Stimulated activated CD8-positive, alpha-beta memory T cell treated with anti-CD3 and anti-CD28 coated beads, Interleukin-15, amount 100 ng/mL, for 48 hours (primary cell): ENCODE results near the gene DDX1.
A peak's percentile ranks its signal among the peaks of the same experiment; 100 is the strongest.

Source experiments
- DNase-seq, 2 donors: peaks; one replicate each; pipeline ENCODE4 v3.0.0-alpha.2; 2020; ENCODE audit warnings: low read depth in 2 of 2

The DDX1 gene

GRCh38 chr2:15562354-15563031 lies 29.2 kb upstream of the DDX1 start:
- no peak for DNase-seq

- DNase-seq = no peak
Measured at GRCh38 chr2:15563227-15564100, 28.2 kb upstream of the DDX1 start.

- no peak for DNase-seq
Measured at GRCh38 chr2:15565392-15565791, 26.3 kb upstream of the DDX1 start.

DNA sequence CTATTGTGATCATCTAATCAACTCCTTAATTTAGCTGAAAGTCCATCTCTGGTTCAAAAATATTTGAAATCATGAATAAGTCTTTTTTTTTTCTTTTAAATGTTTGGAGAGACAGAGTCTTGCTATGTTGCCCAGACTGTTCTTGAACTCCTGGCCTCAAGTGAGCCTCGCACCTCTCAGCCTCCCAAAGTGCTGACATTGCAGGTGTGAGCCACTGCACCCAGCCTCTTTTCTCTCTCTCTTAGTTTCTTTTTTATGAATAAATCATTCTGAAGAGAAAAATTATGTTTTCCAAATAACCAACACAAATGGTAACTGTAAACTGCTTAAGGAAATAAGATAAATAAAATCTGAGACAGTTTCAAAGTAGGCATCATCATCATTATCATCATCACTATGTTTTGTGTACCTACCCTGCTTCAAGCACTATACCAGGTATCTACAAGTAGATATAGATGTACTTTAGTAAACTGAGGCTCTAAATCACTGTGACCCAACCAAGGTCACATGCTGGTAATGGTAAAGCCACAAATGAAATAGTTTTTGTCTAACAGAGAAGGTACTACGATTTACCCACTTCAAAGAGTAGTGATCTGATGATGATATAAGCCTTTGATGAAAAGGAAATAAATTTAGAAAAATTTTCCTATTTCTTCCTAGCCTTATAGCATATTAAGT lies 25.5 kb upstream of the DDX1 start:
- DNase-seq = no peak

- no peak for DNase-seq
Measured at GRCh38 chr2:15566912-15567311, 24.8 kb upstream of the DDX1 start.

- no peak for DNase-seq
Measured at GRCh38 chr2:15568874-15569273, 22.8 kb upstream of the DDX1 start.

GRCh38 chr2:15570104-15570503 lies 21.6 kb upstream of the DDX1 start:
- no peak for DNase-seq

GRCh38 chr2:15571729-15572128 lies 19.9 kb upstream of the DDX1 start:
- DNase-seq = no peak

DNA sequence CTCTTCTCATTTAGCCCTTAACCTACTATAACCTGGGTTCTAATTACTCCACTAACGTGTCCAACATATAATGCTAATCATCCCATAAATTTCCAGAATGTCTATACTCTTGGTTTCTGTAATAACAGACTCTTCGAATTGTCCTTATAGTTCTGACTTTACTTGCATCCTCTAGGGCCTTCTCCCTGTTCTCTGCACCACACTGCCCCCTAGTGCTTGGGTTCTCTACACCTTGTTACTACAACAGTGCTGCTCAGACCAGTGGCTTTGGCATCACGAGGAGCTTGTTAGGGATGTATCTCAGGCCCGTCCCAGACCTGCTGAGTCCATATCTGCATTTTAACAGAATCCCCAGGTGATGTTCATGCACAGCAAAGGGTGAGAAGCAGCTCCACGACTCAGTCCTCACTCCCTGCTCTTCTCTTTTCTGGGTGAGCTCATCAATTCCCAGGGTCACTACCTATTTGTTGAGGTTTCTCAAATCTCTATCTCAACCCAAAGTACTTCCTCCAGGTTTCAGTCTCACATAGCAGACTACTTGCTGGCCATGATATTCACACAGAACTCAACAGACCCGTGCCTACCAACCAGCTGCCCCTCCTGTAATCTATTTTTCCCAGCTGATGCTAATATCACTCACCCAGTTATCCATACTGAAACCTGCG lies 14.5 kb upstream of the DDX1 start:
- peak; percentile 67 to 68 for DNase-seq

DNA sequence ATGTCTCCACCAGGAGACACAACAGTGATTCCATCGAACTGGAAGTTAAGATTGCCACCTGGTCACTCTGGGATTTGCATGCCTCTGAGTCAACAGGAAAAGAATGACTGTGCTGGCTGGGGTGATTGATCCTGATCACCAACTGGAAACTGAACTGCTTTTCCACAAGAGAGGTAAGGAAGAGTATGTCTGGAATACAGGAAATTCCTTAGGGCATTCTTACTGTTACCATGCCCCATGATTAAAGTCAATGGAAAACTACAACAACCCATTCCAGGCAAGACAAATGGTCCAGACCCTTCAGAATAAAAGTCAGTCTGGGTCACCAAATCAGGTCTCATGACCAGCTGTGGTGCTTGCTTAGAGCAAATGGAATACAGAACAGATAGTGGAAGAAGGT lies 12.0 kb upstream of the DDX1 start:
- DNase-seq = no peak

DNA sequence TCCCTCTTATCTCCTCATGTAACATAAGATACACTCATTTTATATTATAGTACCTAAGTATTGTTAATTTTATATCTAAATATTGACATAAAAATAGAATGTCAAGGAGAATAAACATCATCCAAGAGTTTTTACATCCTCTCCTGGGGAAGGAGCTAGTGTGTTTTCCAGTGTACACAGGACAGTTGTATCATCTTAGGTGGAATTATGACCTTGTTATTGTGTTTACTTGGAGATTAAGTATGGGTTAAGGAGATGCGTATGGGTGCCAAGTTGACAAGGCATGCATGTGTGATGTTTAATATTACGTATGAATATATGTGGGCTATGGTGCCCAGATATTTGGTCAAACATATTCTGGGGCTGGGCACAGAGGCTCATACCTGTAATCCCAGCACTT lies 11.2 kb upstream of the DDX1 start:
- DNase-seq = no peak

DNA sequence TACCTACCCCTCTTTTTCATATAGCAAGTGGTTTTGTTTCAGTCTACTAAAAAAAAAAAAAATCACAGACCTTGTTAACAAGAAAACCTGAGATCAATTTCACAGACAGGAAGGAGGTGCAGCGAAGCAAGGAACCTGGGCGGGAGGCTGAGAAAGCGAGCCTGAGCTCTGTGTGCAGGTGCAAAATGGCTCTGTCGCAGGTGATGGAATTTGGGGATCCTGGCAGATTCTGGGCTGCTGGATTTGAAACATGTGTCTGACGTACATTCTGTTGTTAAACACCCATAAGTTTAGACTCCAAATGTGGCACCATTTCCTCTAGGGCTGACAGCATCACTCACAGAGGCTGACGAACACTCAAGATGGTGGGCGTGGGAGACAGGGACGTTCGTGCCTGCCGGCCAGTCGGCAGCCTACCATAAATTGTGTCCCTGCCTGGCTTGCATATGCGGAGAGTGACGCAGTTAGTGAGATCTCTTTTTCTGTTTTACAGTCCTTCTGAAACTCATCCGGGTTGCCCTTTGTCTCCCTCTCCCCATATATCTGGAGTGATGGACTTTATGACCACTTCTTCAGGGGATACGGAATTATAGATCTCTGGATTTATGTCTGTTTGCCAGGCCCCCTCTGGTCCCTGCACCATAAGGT lies 8.8 kb upstream of the DDX1 start:
- no peak for DNase-seq

- no peak for DNase-seq
Measured at GRCh38 chr2:15583826-15584225, 7.8 kb upstream of the DDX1 start.

DNA sequence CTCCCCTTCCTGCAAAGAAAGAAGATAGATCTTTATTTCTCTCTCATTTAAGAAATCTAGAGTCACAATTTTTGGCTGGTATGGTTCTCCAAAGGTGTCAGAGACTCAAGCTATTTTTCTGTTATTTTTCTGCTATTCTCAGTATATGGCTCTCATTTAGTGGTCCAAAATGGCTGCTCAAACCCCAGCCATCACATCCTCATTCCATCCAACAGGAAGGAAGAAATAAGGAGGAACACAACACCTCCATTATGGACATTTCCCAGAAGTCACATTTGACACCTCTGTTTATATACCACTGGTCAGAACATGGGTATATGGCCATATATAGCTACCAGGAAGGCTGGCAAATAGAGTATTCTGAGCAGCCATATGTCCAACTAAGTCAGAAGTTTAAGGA lies 7.4 kb upstream of the DDX1 start:
- no peak for DNase-seq

DNA sequence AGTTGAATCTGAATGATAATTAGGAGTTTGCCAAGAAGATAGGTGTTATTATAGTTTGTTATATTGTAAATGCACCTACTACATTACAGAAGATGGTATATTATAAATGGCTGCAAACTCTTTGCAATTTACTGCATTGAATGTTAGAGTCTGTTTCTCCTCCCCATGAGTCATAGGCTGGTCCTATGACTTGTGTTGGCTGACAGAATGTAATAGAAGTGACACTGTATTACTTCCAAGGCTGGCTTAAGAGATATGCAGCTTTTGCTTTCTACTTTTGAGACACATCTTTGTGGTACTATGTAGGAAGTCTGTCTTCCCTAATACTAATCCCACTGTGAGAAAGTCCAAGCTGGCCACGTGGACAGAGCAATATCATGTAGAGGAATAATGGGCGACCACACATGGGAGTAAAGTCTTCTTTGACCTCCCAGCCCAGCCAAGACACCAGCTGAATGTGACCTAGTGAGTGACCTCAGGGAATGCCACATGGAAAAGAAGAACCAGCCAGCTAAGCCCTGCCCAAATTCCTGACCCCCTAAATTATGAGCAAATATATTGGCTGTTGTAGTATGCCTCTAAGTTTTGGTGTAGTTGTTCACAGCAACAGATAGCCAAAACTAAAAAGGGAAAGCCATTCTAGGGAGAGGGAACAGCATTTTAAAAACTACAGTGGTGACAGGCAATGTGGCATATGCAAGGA lies 6.8 kb upstream of the DDX1 start:
- no peak for DNase-seq

DNA sequence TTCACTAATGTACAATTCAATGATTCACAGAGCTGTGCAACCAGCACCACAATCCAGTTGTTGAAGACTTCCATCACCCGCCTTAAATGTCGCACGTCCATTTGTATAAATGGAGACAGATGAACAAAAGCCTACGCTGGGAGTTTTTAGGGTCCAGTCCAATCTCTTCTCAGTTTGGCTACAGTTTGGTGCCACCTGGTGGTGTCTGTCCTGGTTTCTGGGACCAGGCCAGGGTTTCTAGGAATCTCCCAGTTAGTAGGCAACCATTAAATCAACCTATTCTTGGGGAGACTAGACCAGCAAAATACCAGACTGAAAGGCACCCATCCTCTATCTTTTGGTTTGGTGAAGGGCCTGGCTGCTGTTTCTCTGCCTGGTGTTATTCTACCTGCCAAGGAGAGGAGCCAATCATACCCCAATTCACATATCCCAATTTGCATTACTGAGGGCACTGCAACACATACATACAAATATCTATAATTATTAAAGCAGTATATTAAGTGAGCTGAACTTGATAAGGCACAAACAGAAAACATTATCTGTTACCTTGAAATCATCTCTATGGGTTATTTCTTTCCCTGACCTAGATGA lies 3.2 kb upstream of the DDX1 start:
- no peak for DNase-seq

DNA sequence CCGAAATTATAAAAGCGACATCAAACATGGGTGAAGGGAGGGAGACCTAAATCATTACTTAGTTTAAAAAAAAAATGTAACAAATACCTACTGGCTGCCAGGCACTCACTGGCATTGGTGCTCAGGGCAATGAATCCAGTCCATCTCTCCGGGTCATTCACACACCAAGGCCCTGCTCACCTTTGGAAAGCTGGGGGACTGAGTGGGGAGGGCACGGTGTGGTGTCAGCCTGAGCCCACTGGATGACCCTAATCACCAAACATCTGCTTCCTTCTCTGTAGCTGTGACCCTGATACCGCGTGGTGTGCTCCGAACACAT lies 336 bp upstream of the DDX1 start:
- no peak for DNase-seq

DNA sequence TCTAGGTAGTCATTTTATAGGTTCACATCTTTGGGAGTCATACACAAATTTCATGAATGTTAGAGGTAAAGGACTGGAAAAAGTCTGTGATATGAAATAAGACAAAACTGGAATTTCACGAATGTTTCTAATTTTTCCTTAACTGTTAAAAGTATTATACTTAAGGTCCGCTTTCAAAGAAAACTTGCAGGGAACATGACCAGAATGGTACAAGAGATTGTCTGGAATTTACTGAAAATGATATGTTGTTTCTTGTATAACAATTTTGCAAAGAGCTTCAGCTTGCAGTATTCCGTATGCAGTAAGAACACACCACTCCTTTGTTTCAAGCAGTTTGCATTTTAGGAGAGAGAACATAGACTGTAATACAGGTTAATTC lies 1.6 kb downstream of the DDX1 start:
- no peak for DNase-seq

DNA sequence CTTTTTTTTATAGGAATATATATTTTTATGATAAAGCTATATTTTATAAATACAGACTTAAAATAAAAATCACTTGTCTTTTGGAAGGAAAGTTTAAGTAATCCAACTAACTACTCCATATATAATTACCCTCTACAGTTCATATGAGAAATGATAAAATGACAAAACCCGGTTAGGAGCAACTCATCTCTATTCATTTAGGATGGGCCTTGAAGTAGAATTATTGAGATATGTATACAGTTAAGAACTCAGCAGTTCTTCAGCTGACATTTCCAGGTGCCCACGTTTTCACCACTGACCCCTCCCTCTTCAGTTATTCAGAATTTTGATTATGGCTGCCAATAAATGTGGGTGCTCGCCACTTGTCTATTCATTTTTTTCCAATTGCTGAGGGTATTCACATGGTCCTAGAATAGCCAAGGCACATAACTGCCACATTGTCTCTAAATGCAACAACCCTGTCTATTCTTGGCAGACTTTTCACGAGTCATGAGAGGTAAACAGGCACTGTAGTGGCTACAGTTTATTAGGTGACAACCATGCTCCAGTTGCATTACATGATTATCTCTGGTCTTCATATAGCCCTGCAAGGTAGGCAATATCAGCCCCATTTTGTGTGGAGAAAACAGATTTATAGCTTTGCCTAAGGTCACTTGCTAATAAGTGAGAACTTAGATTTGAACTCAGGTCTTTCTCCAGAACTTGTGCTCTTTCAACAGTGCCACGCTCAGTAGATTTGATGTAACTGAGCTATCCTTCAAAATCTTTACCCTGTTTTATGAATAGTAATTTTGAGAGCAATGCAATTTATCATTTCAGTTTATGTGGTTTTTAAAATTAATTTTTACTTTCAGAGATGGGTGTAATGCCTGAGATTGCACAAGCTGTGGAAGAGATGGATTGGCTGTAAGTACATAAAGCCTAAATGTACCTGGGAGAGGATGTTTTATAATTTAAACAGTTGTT lies 2.9 kb downstream of the DDX1 start:
- no peak for DNase-seq
